Pancreas (tissue), 10 donors: ENCODE measurements around the gene OPN1LW. TPM values are rescaled to one million over a fixed set of nuclear protein-coding genes. Genes with fewer than 3 reads are reported as not detected.

Experiments
- ATAC-seq, 4 donors: fragments of 200-7000 bp; cut with Tn5 transposase; one replicate each; pipeline versions ENCODE4 v1.8.0 to v1.9.1; 2020; ENCODE audit warnings: mild to moderate bottlenecking in 4 of 4, moderate library complexity in 4 of 4
- DNase-seq, 6 donors: peaks; one replicate each; pipeline ENCODE4 v3.0.0-alpha.2; 2020
- FAIRE-seq: peaks from 2 replicates; lab custom pipeline; 2012; peaks lifted over from hg19 to GRCh38; lab: Jason Lieb, UNC
- H3K27ac ChIP-seq, 4 donors: fragments of 200-600 bp; sonication (generic); 1 replicate in 3 of 4; 2 replicates in 1 of 4; pipeline versions ENCODE4 v1.5.0 to v1.8.0; 2020
- H3K27me3 ChIP-seq, 4 donors: fragments of 200-600 bp; one replicate each; pipeline ENCODE4 v1.8.0; 2021
- H3K36me3 ChIP-seq, 3 donors: fragments of 200-600 bp; sonication (generic) in 1 of 3; one replicate each; pipeline versions ENCODE4 v1.5.0 to v1.8.0; 2020 to 2021
- H3K4me1 ChIP-seq, 3 donors: fragments of 200-600 bp; one replicate each; pipeline ENCODE4 v1.8.0; 2021
- H3K4me3 ChIP-seq, 4 donors: fragments of 200-600 bp; sonication (generic) in 2 of 4; one replicate each; pipeline versions ENCODE4 v1.5.0 to v1.8.0; 2020 to 2021
- H3K9me3 ChIP-seq, 4 donors: fragments of 200-600 bp; one replicate each; pipeline ENCODE4 v1.8.0; 2021
- WGBS, 2 donors: extraction: QIAGEN DNeasy Blood & Tissue Kit; methylation state at CpG; one replicate each; pipeline ENCODE4 v1.1.7; 2013; 5-methylcytosine and 5-hydroxymethylcytosine counted together
- intact Hi-C, 3 donors: fragments of 100-400 bp; cut with DNase I; formaldehyde crosslinking; loops; one replicate each; pipeline versions ENCODE4 v1.11.1 to v1.14.2; 2022
- polyA plus RNA-seq, 2 donors: library from polyadenylated mRNA; stranded (reverse); fragments of 200-250 nt; gene quantifications; one replicate each; pipeline ENCODE4 v1.2.3, GENCODE V29; 2013
- total RNA-seq, 6 donors: library from RNA; stranded (reverse); fragmentation: NEBNext Ultra II Directional in 4 of 6; extraction: Animal tissue kit (Norgen Biotek cat#: 25700) in 4 of 6; gene quantifications; one replicate each; pipeline versions ENCODE4 v1.2.1 to v1.2.4, GENCODE V29; 2021 to 2023
- TF ChIP-seq, protein P1 (sequence below), 4 donors: fragments of 200-600 bp; sonication (generic) in 3 of 4; IDR thresholded peaks; one replicate each; pipeline versions ENCODE4 v1.5.0 to v1.8.0; 2021; ENCODE audit warnings: antibody characterized with exemption in 4 of 4
- donor health status: healthy with polysubstance abuse.
- donor health status: DM: no; HTN: no; CAD: no; lungs with moderate emphysema.
- donor health status: DM: no; HTN: no; CAD: no.
- donor health status: control.
- donor health status: control.
- donor health status: Bipolar disorder and iron deficiency.
- donor health status: DM: yes; HTN: yes; CAD: no.
- donor health status: DM: no; HTN: no; CAD: no.
- donor health status: DM: no; HTN: no; CAD: no.
- donor health status: DM: yes; HTN: yes; CAD: no.

Gene OPN1LW
- total and polyA plus RNA-seq, 8 donors = not detected

DNA sequence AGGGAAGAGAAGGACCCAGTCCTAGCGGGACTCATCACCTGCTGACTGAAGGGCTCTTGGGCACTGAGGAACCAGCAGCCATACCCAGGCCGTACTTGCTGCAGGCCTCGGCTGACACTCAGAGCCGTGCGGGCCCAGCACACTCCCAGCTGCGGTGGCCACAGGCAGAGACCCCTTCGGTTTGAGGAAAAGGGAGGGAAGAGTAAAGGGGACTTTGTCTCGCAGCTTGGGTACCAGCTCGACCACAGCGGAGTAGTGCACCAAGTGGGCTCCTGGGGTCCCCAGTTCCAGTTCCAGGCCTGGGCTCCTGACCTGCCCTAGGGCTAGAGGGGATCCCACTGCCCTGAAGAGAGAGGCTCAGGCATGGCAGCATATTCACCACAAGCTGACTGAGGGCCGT lies 17.9 kb upstream of the OPN1LW start:
- Histone ChIP-seq H3K9me3 (no peaks in the 10 kb centered on the region), H3K4me3 (no peak overlapping the region), H3K36me3 (no peaks in the 10 kb centered on the region), H3K27me3 (peaks cover 0 to 18% (median 0%) of the 10 kb centered on the region in 4 donors), H3K27ac (no peak overlapping the region), H3K4me1 (no peaks in the 10 kb centered on the region)
- TF ChIP-seq, protein P1, sequence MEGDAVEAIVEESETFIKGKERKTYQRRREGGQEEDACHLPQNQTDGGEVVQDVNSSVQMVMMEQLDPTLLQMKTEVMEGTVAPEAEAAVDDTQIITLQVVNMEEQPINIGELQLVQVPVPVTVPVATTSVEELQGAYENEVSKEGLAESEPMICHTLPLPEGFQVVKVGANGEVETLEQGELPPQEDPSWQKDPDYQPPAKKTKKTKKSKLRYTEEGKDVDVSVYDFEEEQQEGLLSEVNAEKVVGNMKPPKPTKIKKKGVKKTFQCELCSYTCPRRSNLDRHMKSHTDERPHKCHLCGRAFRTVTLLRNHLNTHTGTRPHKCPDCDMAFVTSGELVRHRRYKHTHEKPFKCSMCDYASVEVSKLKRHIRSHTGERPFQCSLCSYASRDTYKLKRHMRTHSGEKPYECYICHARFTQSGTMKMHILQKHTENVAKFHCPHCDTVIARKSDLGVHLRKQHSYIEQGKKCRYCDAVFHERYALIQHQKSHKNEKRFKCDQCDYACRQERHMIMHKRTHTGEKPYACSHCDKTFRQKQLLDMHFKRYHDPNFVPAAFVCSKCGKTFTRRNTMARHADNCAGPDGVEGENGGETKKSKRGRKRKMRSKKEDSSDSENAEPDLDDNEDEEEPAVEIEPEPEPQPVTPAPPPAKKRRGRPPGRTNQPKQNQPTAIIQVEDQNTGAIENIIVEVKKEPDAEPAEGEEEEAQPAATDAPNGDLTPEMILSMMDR (IDR thresholded peaks at IDR 0.05) = no peak
- 91 to 95% methylated on average over 11 of the region's 11 CpGs for WGBS, 2 donors
- intact Hi-C loops = no loop called here
- DNase-seq (no peak), ATAC-seq (no peak), FAIRE-seq (no peak)

DNA sequence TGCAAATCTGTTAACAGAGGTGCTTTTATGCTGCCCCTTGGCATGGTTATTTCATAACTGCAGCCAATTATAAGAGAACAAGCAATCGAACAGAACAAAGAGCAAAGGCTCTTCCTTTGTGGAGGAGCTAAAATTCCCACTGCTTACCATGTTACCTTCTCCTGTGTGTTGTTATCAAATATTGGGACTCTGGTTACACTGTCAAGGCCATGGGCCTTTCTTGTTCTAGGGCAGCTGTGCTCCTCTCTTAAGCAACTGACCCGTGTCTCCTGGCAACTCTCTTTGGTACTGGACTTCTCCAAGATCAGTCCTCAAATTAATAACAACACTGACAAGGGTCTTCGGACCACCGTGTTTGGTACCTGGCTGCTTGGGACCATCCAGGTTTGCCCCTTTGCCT lies 12.1 kb upstream of the OPN1LW start:
- DNase-seq (no peak), ATAC-seq (peak in 2 of 4 donors; percentile 48 to 63), FAIRE-seq (no peak)
- no peaks in the 10 kb centered on the region for H3K36me3 ChIP-seq
- intact Hi-C loops = no loop called here
- H3K4me3 ChIP-seq = no peak overlapping the region
- TF ChIP-seq, protein P1 (IDR thresholded peaks at IDR 0.05) = no peak
- no peaks in the 10 kb centered on the region for H3K9me3 ChIP-seq
- H3K27ac ChIP-seq = no peak overlapping the region
- H3K4me1 ChIP-seq = no peaks in the 10 kb centered on the region
- 33 to 59% methylated on average over 4 of the region's 4 CpGs for WGBS, 2 donors
- H3K27me3 ChIP-seq = peaks cover 0 to 13% (median 0%) of the 10 kb centered on the region in 4 donors

DNA sequence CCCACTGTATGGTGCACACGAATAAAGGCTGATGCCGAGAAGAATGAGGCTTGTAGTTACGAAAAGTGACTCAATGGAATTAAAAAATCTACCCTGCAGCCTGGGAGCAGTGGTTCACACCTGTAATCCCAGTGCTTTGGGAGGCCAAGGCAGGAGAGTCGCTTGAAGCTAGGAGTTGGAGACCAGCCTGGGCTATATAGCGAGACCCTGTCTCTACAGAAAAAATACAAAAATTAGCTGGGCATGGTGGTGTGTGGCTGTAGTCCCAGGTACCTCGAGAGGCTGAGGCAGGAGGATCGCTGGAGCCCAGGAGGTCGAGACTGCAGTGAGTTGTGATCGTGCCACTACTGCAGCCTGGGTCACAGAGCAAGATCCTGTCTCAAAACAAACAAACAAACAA lies 11.7 kb upstream of the OPN1LW start:
- Histone ChIP-seq H3K4me1 (no peaks in the 10 kb centered on the region), H3K36me3 (no peaks in the 10 kb centered on the region), H3K4me3 (no peak overlapping the region), H3K27ac (no peak overlapping the region), H3K27me3 (peaks cover 0 to 13% (median 0%) of the 10 kb centered on the region in 4 donors), H3K9me3 (no peaks in the 10 kb centered on the region)
- intact Hi-C loops = no loop called here
- FAIRE-seq = no peak
- TF ChIP-seq, protein P1 (IDR thresholded peaks at IDR 0.05) = no peak
- ATAC-seq = no peak
- no peak for DNase-seq
- WGBS, 2 donors = 83 to 96% methylated on average over 9 of the region's 9 CpGs

DNA sequence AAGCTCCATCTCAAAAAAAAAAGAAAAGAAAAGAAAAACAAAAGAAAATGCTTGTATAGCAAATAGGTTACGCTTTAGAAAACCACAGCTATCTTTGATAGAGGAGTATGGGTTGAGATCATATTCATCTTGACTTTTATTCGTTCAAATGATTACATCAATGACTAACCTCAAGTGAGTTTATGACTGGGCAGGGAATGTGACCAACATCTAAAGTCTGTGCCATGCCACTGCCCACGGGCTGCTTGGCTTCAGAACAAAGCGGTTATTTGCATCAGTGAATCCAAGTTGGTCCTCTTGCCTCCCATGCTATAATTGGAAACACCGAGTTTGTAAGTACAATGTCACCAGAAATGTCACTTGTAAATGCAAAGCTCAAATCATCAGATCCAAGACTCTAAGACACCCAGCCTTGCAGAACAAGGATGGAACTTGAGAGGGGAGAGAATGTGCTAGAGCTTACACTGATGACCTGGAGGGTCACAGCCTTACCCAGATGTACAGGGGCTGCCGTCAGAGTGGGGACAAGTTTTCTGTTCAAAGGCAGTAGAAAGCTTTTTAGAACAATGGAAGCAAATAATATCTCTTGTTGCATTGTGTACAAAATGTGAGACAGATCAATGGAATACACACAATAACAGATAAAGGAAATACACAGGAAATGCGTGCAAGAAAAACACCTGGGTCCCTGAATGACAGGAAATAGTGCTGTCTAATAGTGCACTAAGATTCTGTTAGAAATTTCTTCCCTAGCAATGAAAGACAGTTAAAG lies 8.4 kb upstream of the OPN1LW start:
- Histone ChIP-seq H3K36me3 (no peaks in the 10 kb centered on the region), H3K4me1 (no peaks in the 10 kb centered on the region), H3K4me3 (no peak overlapping the region), H3K27me3 (peaks cover 0 to 13% (median 0%) of the 10 kb centered on the region in 4 donors), H3K27ac (no peak overlapping the region), H3K9me3 (no peaks in the 10 kb centered on the region)
- TF ChIP-seq, protein P1 (IDR thresholded peaks at IDR 0.05) = no peak
- 67 to 68% methylated on average over 7 of the region's 7 CpGs for WGBS, 2 donors
- ATAC-seq (no peak), DNase-seq (no peak), FAIRE-seq (no peak)
- intact Hi-C loops = no loop called here

DNA sequence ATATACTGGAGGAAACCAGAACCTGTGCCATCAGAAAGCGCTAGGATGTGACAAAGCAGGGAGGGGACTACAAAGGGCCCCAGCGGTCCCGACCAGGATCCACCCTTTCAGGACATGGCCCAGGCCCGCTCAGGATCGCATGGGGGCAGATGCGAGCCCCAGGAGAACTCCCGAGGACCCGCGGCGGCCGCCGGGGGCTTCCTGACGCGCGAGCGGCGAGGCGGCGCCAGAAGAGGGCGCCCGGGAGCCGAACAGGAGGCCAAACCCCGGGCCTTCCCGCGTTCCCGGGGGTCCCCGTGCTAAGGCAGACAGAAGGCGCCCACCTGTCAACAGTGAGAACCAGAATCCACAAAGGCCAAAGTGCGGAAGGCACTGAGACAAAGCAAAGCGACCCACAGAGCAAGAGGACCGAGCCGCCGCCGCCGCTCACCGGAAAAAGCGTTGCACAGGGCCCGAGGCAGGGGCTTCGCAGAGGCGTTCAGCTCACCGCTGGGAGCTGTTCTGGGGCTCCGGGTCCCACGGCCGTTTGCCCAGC lies 7.3 kb upstream of the OPN1LW start:
- H3K4me3 ChIP-seq = peak overlapping the region in 1 of 4 donors; percentile 12
- TF ChIP-seq, protein P1 (IDR thresholded peaks at IDR 0.05) = peak; percentile 31 to 45 (median 40)
- H3K27ac ChIP-seq = no peak overlapping the region
- H3K27me3 ChIP-seq = peaks cover 0 to 13% (median 0%) of the 10 kb centered on the region in 4 donors
- FAIRE-seq (no peak), DNase-seq (peak; percentile 24 to 80 (median 48)), ATAC-seq (peak; percentile 71 to 96 (median 90))
- no peaks in the 10 kb centered on the region for H3K4me1 ChIP-seq
- no peaks in the 10 kb centered on the region for H3K36me3 ChIP-seq
- intact Hi-C loops = no loop called here
- WGBS, 2 donors = 10 to 19% methylated on average over 44 of the region's 44 CpGs
- no peaks in the 10 kb centered on the region for H3K9me3 ChIP-seq
